CD4-positive, alpha-beta T cell (primary cell): ENCODE measurements around the gene TMEM132E. TPM values are rescaled to one million over a fixed set of nuclear protein-coding genes. Genes with fewer than 3 reads are reported as not detected.

Experiments used
- ATAC-seq: fragments of 200-7000 bp; cut with Tn5 transposase; one replicate; pipeline ENCODE4 v1.10.0; 2022; ENCODE audit warnings: mild to moderate bottlenecking; ENCODE audit not compliant: poor library complexity
- CTCF ChIA-PET: fragments of 350-600 bp; sonication (Branson Sonifier 250); formaldehyde crosslinking; loops from one replicate; lab custom pipeline; 2021; ENCODE audit warnings: antibody characterized with exemption, inconsistent platforms; lab: Charles Lee
- POLR2A ChIA-PET: fragments of 350-600 bp; sonication (Branson Sonifier 250); formaldehyde crosslinking; loops from one replicate; lab custom pipeline; 2021; ENCODE audit warnings: antibody characterized with exemption, inconsistent platforms; lab: Charles Lee
- DNase-seq, 14 experiments: peaks; one replicate each; pipeline ENCODE4 v3.0.0-alpha.2; 2013 to 2020; ENCODE audit warnings: mixed read lengths in 2 of 14
- H3K27ac ChIP-seq, 2 donors: one replicate each; pipeline versions ENCODE4 v1.5.1 to v1.7.0; 2013; ENCODE audit warnings: low read length in 2 of 2, low read depth in 1 of 2, mild to moderate bottlenecking in 1 of 2
- H3K27me3 ChIP-seq, 2 experiments: 1 replicate in 1 of 2; 2 replicates in 1 of 2; pipeline versions ENCODE4 v1.6.1 to v1.7.0; 2013; ENCODE audit warnings: low read length in 2 of 2, control low read depth in 1 of 2, mild to moderate bottlenecking in 1 of 2, moderate library complexity in 1 of 2; ENCODE audit not compliant: insufficient read depth in 2 of 2, control insufficient read depth in 1 of 2
- H3K36me3 ChIP-seq: one replicate; pipeline ENCODE4 v1.6.1; 2013; ENCODE audit warnings: low read length, control low read depth; ENCODE audit not compliant: insufficient read depth
- H3K4me1 ChIP-seq: one replicate; pipeline ENCODE4 v1.6.1; 2013; ENCODE audit warnings: low read length, control low read depth; ENCODE audit not compliant: insufficient read depth
- H3K4me3 ChIP-seq: one replicate; pipeline ENCODE4 v1.5.1; 2013; ENCODE audit warnings: mild to moderate bottlenecking, low read length, moderate library complexity
- H3K9me3 ChIP-seq, 2 experiments: 1 replicate in 1 of 2; 2 replicates in 1 of 2; pipeline versions ENCODE4 v1.6.1 to v1.7.0; 2013; ENCODE audit warnings: low read length in 2 of 2, mild to moderate bottlenecking in 2 of 2, control low read depth in 1 of 2, moderate library complexity in 1 of 2; ENCODE audit not compliant: control insufficient read depth in 1 of 2, insufficient read depth in 1 of 2
- H3K27ac Mint-ChIP-seq: one replicate; pipeline ENCODE4 v1.8.0; 2020; ENCODE audit warnings: mixed read lengths
- H3K27me3 Mint-ChIP-seq: one replicate; pipeline ENCODE4 v1.8.0; 2021; ENCODE audit warnings: mixed read lengths
- H3K36me3 Mint-ChIP-seq: one replicate; pipeline ENCODE4 v1.8.0; 2021; ENCODE audit warnings: low read depth, mixed read lengths
- H3K4me1 Mint-ChIP-seq: one replicate; pipeline ENCODE4 v1.8.0; 2021; ENCODE audit warnings: low read depth, mixed read lengths
- H3K4me3 Mint-ChIP-seq: one replicate; pipeline ENCODE4 v1.8.0; 2020; ENCODE audit warnings: mild to moderate bottlenecking, mixed read lengths
- H3K9me3 Mint-ChIP-seq: one replicate; pipeline ENCODE4 v1.8.0; 2020; ENCODE audit warnings: mixed read lengths
- intact Hi-C, 2 experiments: fragments of 100-400 bp; cut with DNase I in 1 of 2; cut with micrococcal nuclease in 1 of 2; formaldehyde crosslinking; loops; one replicate each; pipeline versions ENCODE4 v1.15.1 to v1.9.0; 2023 to 2025; cut with DNase I, micrococcal nuclease
- total RNA-seq, 174 experiments: library from RNA in 2 of 174; stranded (reverse) in 2 of 174; gene quantifications; one replicate each; pipeline ENCODE4 v1.2.3 and lab custom pipeline; 2021 to 2026
- TF ChIP-seq, protein P1 (sequence below): fragments of 200-600 bp; IDR thresholded peaks from one replicate; pipeline ENCODE4 v1.8.0; 2022; ENCODE audit warnings: antibody characterized with exemption, mild to moderate bottlenecking

Gene TMEM132E
- total RNA-seq, 2 experiments from 2014 or later, result 0.05 TPM; not detected in 1

DNA sequence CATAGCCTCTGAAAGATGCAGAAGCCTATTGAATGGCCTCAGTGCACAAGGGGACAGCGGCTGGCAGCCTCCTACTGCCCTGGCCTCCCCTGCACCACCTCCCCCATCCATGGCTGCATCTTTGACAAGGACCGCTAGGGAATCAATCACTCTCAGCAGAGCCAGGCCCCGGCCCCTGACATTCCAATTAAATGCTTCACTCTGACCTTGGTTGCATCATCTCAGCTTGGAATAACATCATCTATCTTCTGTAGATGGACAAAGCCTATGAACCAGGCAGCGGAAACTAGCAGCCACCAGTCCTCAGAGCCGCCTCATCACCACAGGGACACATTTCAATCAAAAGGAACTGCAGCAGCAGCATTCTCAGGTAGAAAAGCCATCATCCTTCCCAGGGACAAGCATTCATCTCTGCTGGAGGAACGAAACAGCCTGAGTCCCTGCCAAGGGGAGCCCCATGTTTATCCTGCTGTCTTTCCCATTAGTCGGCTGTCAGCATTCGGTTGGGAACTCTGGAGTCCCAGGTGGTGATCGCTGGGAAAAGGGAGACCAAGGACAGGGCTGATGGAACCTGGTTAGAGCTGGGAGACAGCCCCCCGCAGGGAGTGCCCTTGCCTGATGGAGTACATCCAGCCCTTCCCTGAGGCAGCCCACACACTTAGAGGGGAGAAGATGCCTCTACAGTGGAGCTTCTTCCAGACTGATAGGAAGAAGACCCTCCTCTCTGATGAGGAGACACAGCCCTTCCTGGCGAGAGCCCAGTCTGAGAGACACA is 11.5 kb upstream of the TMEM132E start:
- Mint-ChIP-seq H3K9me3 (no peaks in the 10 kb centered on the region), H3K27me3 (peaks cover 50% of the 10 kb centered on the region), H3K4me1 (no peaks in the 10 kb centered on the region), H3K4me3 (no peak overlapping the region), H3K36me3 (no peaks in the 10 kb centered on the region), H3K27ac (no peak overlapping the region)
- no peaks in the 10 kb centered on the region for H3K4me1 ChIP-seq
- H3K9me3 ChIP-seq, result no peaks in the 10 kb centered on the region
- DNase-seq (no peak), ATAC-seq (no peak)
- ChIA-PET CTCF (no interaction called here), POLR2A (no interaction called here)
- H3K4me3 ChIP-seq, result no peak overlapping the region
- peaks cover 26 to 46% of the 10 kb centered on the region in 2 experiments for H3K27me3 ChIP-seq
- intact Hi-C loops, result no loop called here
- no peaks in the 10 kb centered on the region for H3K36me3 ChIP-seq
- H3K27ac ChIP-seq, result no peak overlapping the region
- TF ChIP-seq, protein P1, sequence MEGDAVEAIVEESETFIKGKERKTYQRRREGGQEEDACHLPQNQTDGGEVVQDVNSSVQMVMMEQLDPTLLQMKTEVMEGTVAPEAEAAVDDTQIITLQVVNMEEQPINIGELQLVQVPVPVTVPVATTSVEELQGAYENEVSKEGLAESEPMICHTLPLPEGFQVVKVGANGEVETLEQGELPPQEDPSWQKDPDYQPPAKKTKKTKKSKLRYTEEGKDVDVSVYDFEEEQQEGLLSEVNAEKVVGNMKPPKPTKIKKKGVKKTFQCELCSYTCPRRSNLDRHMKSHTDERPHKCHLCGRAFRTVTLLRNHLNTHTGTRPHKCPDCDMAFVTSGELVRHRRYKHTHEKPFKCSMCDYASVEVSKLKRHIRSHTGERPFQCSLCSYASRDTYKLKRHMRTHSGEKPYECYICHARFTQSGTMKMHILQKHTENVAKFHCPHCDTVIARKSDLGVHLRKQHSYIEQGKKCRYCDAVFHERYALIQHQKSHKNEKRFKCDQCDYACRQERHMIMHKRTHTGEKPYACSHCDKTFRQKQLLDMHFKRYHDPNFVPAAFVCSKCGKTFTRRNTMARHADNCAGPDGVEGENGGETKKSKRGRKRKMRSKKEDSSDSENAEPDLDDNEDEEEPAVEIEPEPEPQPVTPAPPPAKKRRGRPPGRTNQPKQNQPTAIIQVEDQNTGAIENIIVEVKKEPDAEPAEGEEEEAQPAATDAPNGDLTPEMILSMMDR, result no peak

DNA sequence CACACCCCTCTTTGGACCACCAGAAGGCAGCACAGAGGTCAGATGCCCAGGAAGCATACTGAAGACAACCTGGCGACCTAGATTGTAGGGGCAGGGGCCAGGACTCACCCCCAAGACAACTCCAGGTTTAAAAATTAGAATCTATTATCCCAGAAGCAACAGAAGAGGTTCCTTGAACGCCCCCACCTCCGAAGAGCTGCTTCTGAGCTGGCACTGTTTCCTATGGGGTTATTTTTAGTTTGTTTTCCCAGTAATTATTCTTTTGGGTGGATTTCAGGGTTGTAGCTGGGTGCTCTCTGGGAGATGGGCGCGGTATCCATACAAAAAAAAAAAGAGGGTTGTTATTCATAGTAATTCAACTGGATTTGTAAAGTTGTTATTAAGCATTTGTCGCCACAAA is 10.4 kb upstream of the TMEM132E start:
- Mint-ChIP-seq H3K4me1 (no peaks in the 10 kb centered on the region), H3K27me3 (peaks cover 53% of the 10 kb centered on the region), H3K4me3 (no peak overlapping the region), H3K9me3 (no peaks in the 10 kb centered on the region), H3K36me3 (no peaks in the 10 kb centered on the region), H3K27ac (no peak overlapping the region)
- no peak for ATAC-seq
- Histone ChIP-seq H3K4me1 (no peaks in the 10 kb centered on the region), H3K4me3 (no peak overlapping the region), H3K9me3 (no peaks in the 10 kb centered on the region), H3K27ac (no peak overlapping the region), H3K27me3 (peaks cover 25 to 45% of the 10 kb centered on the region in 2 experiments), H3K36me3 (no peaks in the 10 kb centered on the region)
- CTCF ChIA-PET, result no interaction called here
- POLR2A ChIA-PET, result no interaction called here
- no peak for DNase-seq
- TF ChIP-seq, protein P1, result no peak
- intact Hi-C loops, result no loop called here

- Histone ChIP-seq H3K27ac (no peak overlapping the region), H3K9me3 (no peaks in the 10 kb centered on the region), H3K4me1 (no peaks in the 10 kb centered on the region), H3K4me3 (no peak overlapping the region), H3K36me3 (no peaks in the 10 kb centered on the region), H3K27me3 (peaks cover 23 to 51% of the 10 kb centered on the region in 2 experiments)
- no peak overlapping the region for H3K27ac Mint-ChIP-seq
- intact Hi-C loops, result no loop called here
- no peak overlapping the region for H3K4me3 Mint-ChIP-seq
- no peaks in the 10 kb centered on the region for H3K9me3 Mint-ChIP-seq
- POLR2A ChIA-PET, result no interaction called here
- CTCF ChIA-PET, result no interaction called here
- ATAC-seq (no peak), DNase-seq (no peak)
- H3K27me3 Mint-ChIP-seq, result peaks cover 55% of the 10 kb centered on the region
- H3K4me1 Mint-ChIP-seq, result no peaks in the 10 kb centered on the region
- TF ChIP-seq, protein P1, result no peak
- no peaks in the 10 kb centered on the region for H3K36me3 Mint-ChIP-seq
Measured at GRCh38 chr17:34569591-34569990, 9.8 kb upstream of the TMEM132E start.
